ENCODE data around the gene STARD6.

DNA sequence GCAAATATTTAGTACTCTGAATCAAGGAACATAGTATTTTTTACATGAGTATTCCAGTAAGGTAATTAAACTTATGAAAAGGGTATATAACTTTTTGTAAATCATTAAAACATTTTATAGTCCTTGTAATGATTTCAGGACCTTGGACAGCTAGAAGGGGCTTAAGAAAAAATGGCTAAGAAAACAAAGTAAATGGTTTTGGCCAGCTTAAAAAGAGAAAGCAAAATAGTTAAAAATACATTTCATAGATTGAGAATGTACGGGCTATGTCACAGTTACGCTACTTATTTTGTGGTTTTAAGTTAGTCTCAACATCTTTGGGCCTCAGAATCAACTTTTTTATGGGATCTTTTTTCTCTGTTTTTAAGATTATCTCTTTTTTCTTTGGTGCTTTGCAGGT lies 61.6 kb downstream of the STARD6 start:
- TF ChIP-seq, protein P1, sequence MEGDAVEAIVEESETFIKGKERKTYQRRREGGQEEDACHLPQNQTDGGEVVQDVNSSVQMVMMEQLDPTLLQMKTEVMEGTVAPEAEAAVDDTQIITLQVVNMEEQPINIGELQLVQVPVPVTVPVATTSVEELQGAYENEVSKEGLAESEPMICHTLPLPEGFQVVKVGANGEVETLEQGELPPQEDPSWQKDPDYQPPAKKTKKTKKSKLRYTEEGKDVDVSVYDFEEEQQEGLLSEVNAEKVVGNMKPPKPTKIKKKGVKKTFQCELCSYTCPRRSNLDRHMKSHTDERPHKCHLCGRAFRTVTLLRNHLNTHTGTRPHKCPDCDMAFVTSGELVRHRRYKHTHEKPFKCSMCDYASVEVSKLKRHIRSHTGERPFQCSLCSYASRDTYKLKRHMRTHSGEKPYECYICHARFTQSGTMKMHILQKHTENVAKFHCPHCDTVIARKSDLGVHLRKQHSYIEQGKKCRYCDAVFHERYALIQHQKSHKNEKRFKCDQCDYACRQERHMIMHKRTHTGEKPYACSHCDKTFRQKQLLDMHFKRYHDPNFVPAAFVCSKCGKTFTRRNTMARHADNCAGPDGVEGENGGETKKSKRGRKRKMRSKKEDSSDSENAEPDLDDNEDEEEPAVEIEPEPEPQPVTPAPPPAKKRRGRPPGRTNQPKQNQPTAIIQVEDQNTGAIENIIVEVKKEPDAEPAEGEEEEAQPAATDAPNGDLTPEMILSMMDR (IDR thresholded peaks at IDR 0.05 in 4 of 5, conservative IDR thresholded peaks at IDR 0.05 in 1 of 5) = no peak
- no peak for TF ChIP-seq POLR2A (IDR thresholded peaks at IDR 0.05)
